ENCODE data around the gene CCDC74A.
"Not testable (repeated sequence)": the region's sequence is repeated elsewhere in the genome, so short reads cannot be mapped to it uniquely, and the experiment has no call there.

The CCDC74A gene

GRCh38 chr2:131517106-131517831 lies 10.4 kb upstream of the CCDC74A start:
- peak overlapping the region; percentile 48 for H3K27ac Mint-ChIP-seq
- H3K36me3 Mint-ChIP-seq, result peaks cover 75% of the 10 kb centered on the region
- ATAC-seq, result no peak
- H3K4me1 Mint-ChIP-seq, result peaks cover 19% of the 10 kb centered on the region
- no peaks in the 10 kb centered on the region for H3K9me3 Mint-ChIP-seq
- DNase-seq (ENCODE audit: low spot score in 2 of 2), result no peak
- no peak overlapping the region for H3K4me3 Mint-ChIP-seq

GRCh38 chr2:131517856-131518255 lies 9.8 kb upstream of the CCDC74A start:
- not testable (repeated sequence) for H3K4me3 Mint-ChIP-seq; H3K9me3 Mint-ChIP-seq; H3K27ac Mint-ChIP-seq; DNase-seq (ENCODE audit: low spot score in 2 of 2); ATAC-seq
- H3K36me3 Mint-ChIP-seq, result peaks cover 75% of the 10 kb centered on the region
- H3K4me1 Mint-ChIP-seq, result peaks cover 14% of the 10 kb centered on the region

GRCh38 chr2:131518531-131518930 lies 9.2 kb upstream of the CCDC74A start:
- H3K4me1 Mint-ChIP-seq, result peaks cover 14% of the 10 kb centered on the region
- H3K27ac Mint-ChIP-seq; ATAC-seq; DNase-seq (ENCODE audit: low spot score in 2 of 2); H3K4me3 Mint-ChIP-seq; H3K9me3 Mint-ChIP-seq: not testable (repeated sequence)
- peaks cover 68% of the 10 kb centered on the region for H3K36me3 Mint-ChIP-seq

GRCh38 chr2:131519466-131519865 lies 8.2 kb upstream of the CCDC74A start:
- Mint-ChIP-seq H3K4me3 (no peak overlapping the region), H3K9me3 (no peaks in the 10 kb centered on the region), H3K27ac (no peak overlapping the region), H3K36me3 (peaks cover 59% of the 10 kb centered on the region), H3K4me1 (peaks cover 7% of the 10 kb centered on the region)
- DNase-seq (ENCODE audit: low spot score in 2 of 2), result no peak
- no peak for ATAC-seq

- H3K9me3 Mint-ChIP-seq; DNase-seq (ENCODE audit: low spot score in 2 of 2); H3K27ac Mint-ChIP-seq; ATAC-seq; H3K4me3 Mint-ChIP-seq; H3K4me1 Mint-ChIP-seq: not testable (repeated sequence)
- H3K36me3 Mint-ChIP-seq, result peaks cover 54% of the 10 kb centered on the region
These were observed 7.7 kb upstream of the CCDC74A start for GRCh38 chr2:131519871-131520470.

GRCh38 chr2:131520526-131520925 lies 7.2 kb upstream of the CCDC74A start:
- ATAC-seq (no peak), DNase-seq (ENCODE audit: low spot score in 2 of 2) (no peak)
- no peaks in the 10 kb centered on the region for H3K9me3 Mint-ChIP-seq
- no peaks in the 10 kb centered on the region for H3K4me1 Mint-ChIP-seq
- no peak overlapping the region for H3K4me3 Mint-ChIP-seq
- peaks cover 54% of the 10 kb centered on the region for H3K36me3 Mint-ChIP-seq
- H3K27ac Mint-ChIP-seq, result no peak overlapping the region

GRCh38 chr2:131521524-131521923 lies 6.2 kb upstream of the CCDC74A start:
- H3K4me3 Mint-ChIP-seq; DNase-seq (ENCODE audit: low spot score in 2 of 2); H3K9me3 Mint-ChIP-seq; H3K4me1 Mint-ChIP-seq; ATAC-seq; H3K27ac Mint-ChIP-seq: not testable (repeated sequence)
- H3K36me3 Mint-ChIP-seq, result peaks cover 46% of the 10 kb centered on the region

GRCh38 chr2:131521961-131522781 lies 5.5 kb upstream of the CCDC74A start:
- peaks cover 43% of the 10 kb centered on the region for H3K36me3 Mint-ChIP-seq
- DNase-seq (ENCODE audit: low spot score in 2 of 2), result no peak
- H3K4me1 Mint-ChIP-seq, result peaks cover under 1% of the 10 kb centered on the region
- no peak overlapping the region for H3K4me3 Mint-ChIP-seq
- ATAC-seq, result no peak
- H3K9me3 Mint-ChIP-seq, result no peaks in the 10 kb centered on the region
- H3K27ac Mint-ChIP-seq, result no peak overlapping the region

- Mint-ChIP-seq H3K4me1 (peaks cover 16% of the 10 kb centered on the region), H3K36me3 (peaks cover 17% of the 10 kb centered on the region)
- H3K4me3 Mint-ChIP-seq, H3K9me3 Mint-ChIP-seq, ATAC-seq, H3K27ac Mint-ChIP-seq: not testable (repeated sequence)
- peak in 1 of 2 donors; percentile 41 for DNase-seq (ENCODE audit: low spot score in 2 of 2)
These were observed 2.4 kb upstream of the CCDC74A start for GRCh38 chr2:131525256-131525655.

GRCh38 chr2:131528981-131529863 lies 1.5 kb downstream of the CCDC74A start:
- peaks cover 16% of the 10 kb centered on the region for H3K4me1 Mint-ChIP-seq
- not testable (repeated sequence) for H3K9me3 Mint-ChIP-seq
- peak in 1 of 2 donors; percentile 53 for DNase-seq (ENCODE audit: low spot score in 2 of 2)

GRCh38 chr2:131529864-131530445 lies 2.3 kb downstream of the CCDC74A start:
- H3K27ac Mint-ChIP-seq, H3K9me3 Mint-ChIP-seq, H3K36me3 Mint-ChIP-seq, ATAC-seq: not testable (repeated sequence)
- peak in 1 of 2 donors; percentile 44 for DNase-seq (ENCODE audit: low spot score in 2 of 2)
- Mint-ChIP-seq H3K4me3 (peak overlapping the region; percentile 81), H3K4me1 (peaks cover 16% of the 10 kb centered on the region)

More at GRCh38 chr2:131528981-131529863, 1.5 kb downstream of the CCDC74A start:
- Mint-ChIP-seq H3K27ac (peak overlapping the region; percentile 79), H3K4me3 (peak overlapping the region; percentile 81)
- not testable (repeated sequence) for H3K36me3 Mint-ChIP-seq
- ATAC-seq, result peak; percentile 65

GRCh38 chr2:131530626-131531344 lies 3.1 kb downstream of the CCDC74A start:
- H3K4me3 Mint-ChIP-seq, H3K36me3 Mint-ChIP-seq, H3K27ac Mint-ChIP-seq, H3K9me3 Mint-ChIP-seq, ATAC-seq: not testable (repeated sequence)
- DNase-seq (ENCODE audit: low spot score in 2 of 2), result peak in 1 of 2 donors; percentile 48
- H3K4me1 Mint-ChIP-seq, result peaks cover 16% of the 10 kb centered on the region

GRCh38 chr2:131531547-131532185 lies 4.0 kb downstream of the CCDC74A start:
- not testable (repeated sequence) for H3K4me3 Mint-ChIP-seq, ATAC-seq, H3K9me3 Mint-ChIP-seq, H3K36me3 Mint-ChIP-seq, H3K27ac Mint-ChIP-seq
- DNase-seq (ENCODE audit: low spot score in 2 of 2), result peak in 1 of 2 donors; percentile 38
- peaks cover 16% of the 10 kb centered on the region for H3K4me1 Mint-ChIP-seq
